Transverse colon (tissue), 4 donors: ENCODE measurements around the gene CABLES2. TPM values are rescaled to one million over a fixed set of nuclear protein-coding genes. Genes with fewer than 3 reads are reported as not detected.

Source experiments
- DNase-seq: peaks from one replicate; pipeline ENCODE4 v3.0.0-alpha.2; 2019
- H3K27ac ChIP-seq, 4 donors: fragments of 200-600 bp; sonication (generic); 2 replicates each; pipeline ENCODE4 v1.5.1; 2016 to 2018; ENCODE audit warnings: inconsistent platforms in 4 of 4
- H3K27me3 ChIP-seq: fragments of 200-600 bp; sonication (generic); 2 replicates; pipeline ENCODE4 v1.5.1; 2017; ENCODE audit warnings: inconsistent platforms
- H3K36me3 ChIP-seq, 4 donors: fragments of 200-600 bp; sonication (generic); 2 replicates each; pipeline ENCODE4 v1.5.1; 2017 to 2019; ENCODE audit warnings: inconsistent platforms in 4 of 4
- H3K4me1 ChIP-seq, 4 donors: fragments of 200-600 bp; sonication (generic); 2 replicates each; pipeline ENCODE4 v1.5.1; 2017 to 2020; ENCODE audit warnings: inconsistent platforms in 4 of 4
- H3K4me3 ChIP-seq, 4 donors: fragments of 200-600 bp; sonication (generic); 1 replicate in 1 of 4; 2 replicates in 3 of 4; pipeline versions ENCODE4 v1.5.1 to v1.6.1; 2017 to 2019; ENCODE audit warnings: inconsistent platforms in 4 of 4
- H3K9me3 ChIP-seq, 2 donors: fragments of 200-600 bp; sonication (generic); 2 replicates each; pipeline ENCODE4 v1.5.1; 2017 to 2019; ENCODE audit warnings: inconsistent platforms in 2 of 2
- CTCF ChIP-seq, 5 experiments: fragments of 200-600 bp in 3 of 5; fragments of 450-650 bp in 2 of 5; sonication (generic) in 3 of 5; IDR thresholded peaks; 1 replicate in 2 of 5; 2 replicates in 3 of 5; pipeline ENCODE4 v1.5.1; 2016 to 2017; ENCODE audit warnings: antibody characterized with exemption in 5 of 5, inconsistent platforms in 3 of 5, mild to moderate bottlenecking in 2 of 5, moderate library complexity in 1 of 5
- EP300 ChIP-seq: sonication (generic); formaldehyde crosslinking; IDR thresholded peaks from one replicate; pipeline ENCODE4 v1.6.1; 2017; ENCODE audit warnings: antibody characterized with exemption, low read depth
- POLR2A ChIP-seq: fragments of 450-650 bp; IDR thresholded peaks from one replicate; pipeline ENCODE4 v1.6.1; 2016; ENCODE audit warnings: antibody characterized with exemption, mild to moderate bottlenecking, moderate library complexity
- POLR2AphosphoS5 ChIP-seq, 3 donors: sonication (generic); formaldehyde crosslinking; IDR thresholded peaks; one replicate each; pipeline ENCODE4 v1.6.1; 2016; ENCODE audit warnings: antibody characterized with exemption in 3 of 3
- WGBS, 2 donors: methylation state at CpG; one replicate each; pipeline ENCODE4 v1.1.5; 2018; ENCODE audit warnings: low coverage in 1 of 2; 5-methylcytosine and 5-hydroxymethylcytosine counted together
- in situ Hi-C, 4 donors: fragments of 200-750 bp; cut with MboI; loops; one replicate each; pipeline versions ENCODE4 v1.15.0 to v1.15.1; 2017; ENCODE audit warnings: low sequenced_read_pairs in 3 of 4, low pct_ligation_motif_present in 1 of 4, low pct_unique_long_range_greater_than_20kb in 1 of 4
- intact Hi-C: fragments of 100-400 bp; cut with DNase I; formaldehyde crosslinking; loops from one replicate; pipeline ENCODE4 v1.15.1; 2023; ENCODE audit warnings: low total_unique reads
- total RNA-seq, 4 donors: library from RNA; depleted of rRNA; stranded (reverse); fragments of >200 nt; gene quantifications; one replicate each; pipeline ENCODE4 v1.1.0, GENCODE V29; 2016

Gene CABLES2
- total RNA-seq, 4 donors from 2014 or later = 3.7 to 10.1 (median 8.5) TPM

- WGBS, 2 donors = 75% methylated on average over 21 of the region's 24 CpGs; no CpG with 5 or more reads in 1 of the 2 donors
- no peak for DNase-seq
- intact Hi-C loops = loop anchor here (10.0 kb wide), 2 partner anchors 199 to 761 kb away; no protein-coding TSS in a partner anchor
Observed at GRCh38 chr20:62415354-62416111, 8.4 kb upstream of the CABLES2 start.

GRCh38 chr20:62413896-62414481 is 6.9 kb upstream of the CABLES2 start:
- Histone ChIP-seq H3K36me3 (no peaks in the 10 kb centered on the region), H3K4me1 (peaks cover 23 to 57% (median 49%) of the 10 kb centered on the region in 4 donors)

More at GRCh38 chr20:62415354-62416111, 8.4 kb upstream of the CABLES2 start:
- in situ Hi-C loops = no loop called here
- no peak for TF ChIP-seq POLR2AphosphoS5 (IDR thresholded peaks at IDR 0.05)
- no peak for TF ChIP-seq CTCF (IDR thresholded peaks at IDR 0.05)
- no peak for TF ChIP-seq EP300
- TF ChIP-seq POLR2A = no peak
- peaks cover 10 to 42% (median 37%) of the 10 kb centered on the region in 4 donors for H3K4me1 ChIP-seq
- H3K36me3 ChIP-seq = no peaks in the 10 kb centered on the region
- no peaks in the 10 kb centered on the region for H3K27me3 ChIP-seq
- H3K9me3 ChIP-seq = no peaks in the 10 kb centered on the region
- no peak overlapping the region for H3K4me3 ChIP-seq
- no peak overlapping the region for H3K27ac ChIP-seq

GRCh38 chr20:62413025-62413570 is 6.0 kb upstream of the CABLES2 start:
- Histone ChIP-seq H3K27me3 (no peaks in the 10 kb centered on the region), H3K9me3 (no peaks in the 10 kb centered on the region), H3K4me3 (no peak overlapping the region), H3K27ac (peak overlapping the region; percentile 71 to 92 (median 83)), H3K36me3 (no peaks in the 10 kb centered on the region), H3K4me1 (peaks cover 25 to 61% (median 52%) of the 10 kb centered on the region in 4 donors)
- 20 to 59% methylated on average over 1 to 8 of the region's 11 CpGs for WGBS, 2 donors
- peak; percentile 60 for DNase-seq
- intact Hi-C loops = loop anchor here (5.0 to 10.0 kb wide), 3 partner anchors 84 to 758 kb away; no protein-coding TSS in a partner anchor
- TF ChIP-seq EP300 (no peak), CTCF (IDR thresholded peaks at IDR 0.05) (no peak), POLR2AphosphoS5 (IDR thresholded peaks at IDR 0.05) (no peak), POLR2A (no peak)
- in situ Hi-C loops = no loop called here

More at GRCh38 chr20:62413896-62414481, 6.9 kb upstream of the CABLES2 start:
- in situ Hi-C loops (no loop called here), intact Hi-C loops (loop anchor here (5.0 to 10.0 kb wide), 3 partner anchors 83 to 759 kb away; no protein-coding TSS in a partner anchor)
- DNase-seq = no peak
- no peaks in the 10 kb centered on the region for H3K9me3 ChIP-seq
- peak overlapping the region; percentile 71 to 92 (median 83) for H3K27ac ChIP-seq
- TF ChIP-seq CTCF (IDR thresholded peaks at IDR 0.05) (peak in 2 of 5 experiments; percentile 8 to 15), POLR2A (no peak), POLR2AphosphoS5 (IDR thresholded peaks at IDR 0.05) (no peak), EP300 (no peak)
- 100% methylated on average over 1 to 4 of the region's 22 CpGs for WGBS, 2 donors
- no peak overlapping the region for H3K4me3 ChIP-seq
- no peaks in the 10 kb centered on the region for H3K27me3 ChIP-seq
